ENCODE data around the gene TP53AIP1.

Gene TP53AIP1

DNA sequence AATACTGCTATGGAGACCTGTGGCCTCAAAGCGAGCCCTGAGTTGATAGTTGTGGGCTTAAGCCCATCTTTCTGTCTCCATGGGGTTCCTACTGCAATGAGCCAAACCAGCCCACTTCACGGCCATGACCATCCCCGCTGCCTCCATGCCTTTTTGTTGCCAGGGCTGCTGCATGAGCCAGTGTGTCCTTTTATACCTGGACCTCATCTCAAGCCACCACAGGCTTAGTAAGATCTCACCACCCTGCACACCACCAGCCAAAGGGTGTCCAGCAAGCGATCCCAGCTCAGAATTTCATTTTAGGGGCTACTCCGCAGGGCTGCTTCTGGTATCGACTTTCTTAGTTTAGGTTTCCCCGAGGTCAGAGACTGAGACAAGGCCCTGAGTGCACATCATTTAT is 8.3 kb downstream of the TP53AIP1 start:
- TF ChIP-seq, protein P1, sequence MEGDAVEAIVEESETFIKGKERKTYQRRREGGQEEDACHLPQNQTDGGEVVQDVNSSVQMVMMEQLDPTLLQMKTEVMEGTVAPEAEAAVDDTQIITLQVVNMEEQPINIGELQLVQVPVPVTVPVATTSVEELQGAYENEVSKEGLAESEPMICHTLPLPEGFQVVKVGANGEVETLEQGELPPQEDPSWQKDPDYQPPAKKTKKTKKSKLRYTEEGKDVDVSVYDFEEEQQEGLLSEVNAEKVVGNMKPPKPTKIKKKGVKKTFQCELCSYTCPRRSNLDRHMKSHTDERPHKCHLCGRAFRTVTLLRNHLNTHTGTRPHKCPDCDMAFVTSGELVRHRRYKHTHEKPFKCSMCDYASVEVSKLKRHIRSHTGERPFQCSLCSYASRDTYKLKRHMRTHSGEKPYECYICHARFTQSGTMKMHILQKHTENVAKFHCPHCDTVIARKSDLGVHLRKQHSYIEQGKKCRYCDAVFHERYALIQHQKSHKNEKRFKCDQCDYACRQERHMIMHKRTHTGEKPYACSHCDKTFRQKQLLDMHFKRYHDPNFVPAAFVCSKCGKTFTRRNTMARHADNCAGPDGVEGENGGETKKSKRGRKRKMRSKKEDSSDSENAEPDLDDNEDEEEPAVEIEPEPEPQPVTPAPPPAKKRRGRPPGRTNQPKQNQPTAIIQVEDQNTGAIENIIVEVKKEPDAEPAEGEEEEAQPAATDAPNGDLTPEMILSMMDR (IDR thresholded peaks at IDR 0.05; ENCODE audit: insufficient read depth, low read depth, low read length, missing control alignments), result no peak
- H3K4me3 ChIP-seq (ENCODE audit: low read length), result no peak overlapping the region

DNA sequence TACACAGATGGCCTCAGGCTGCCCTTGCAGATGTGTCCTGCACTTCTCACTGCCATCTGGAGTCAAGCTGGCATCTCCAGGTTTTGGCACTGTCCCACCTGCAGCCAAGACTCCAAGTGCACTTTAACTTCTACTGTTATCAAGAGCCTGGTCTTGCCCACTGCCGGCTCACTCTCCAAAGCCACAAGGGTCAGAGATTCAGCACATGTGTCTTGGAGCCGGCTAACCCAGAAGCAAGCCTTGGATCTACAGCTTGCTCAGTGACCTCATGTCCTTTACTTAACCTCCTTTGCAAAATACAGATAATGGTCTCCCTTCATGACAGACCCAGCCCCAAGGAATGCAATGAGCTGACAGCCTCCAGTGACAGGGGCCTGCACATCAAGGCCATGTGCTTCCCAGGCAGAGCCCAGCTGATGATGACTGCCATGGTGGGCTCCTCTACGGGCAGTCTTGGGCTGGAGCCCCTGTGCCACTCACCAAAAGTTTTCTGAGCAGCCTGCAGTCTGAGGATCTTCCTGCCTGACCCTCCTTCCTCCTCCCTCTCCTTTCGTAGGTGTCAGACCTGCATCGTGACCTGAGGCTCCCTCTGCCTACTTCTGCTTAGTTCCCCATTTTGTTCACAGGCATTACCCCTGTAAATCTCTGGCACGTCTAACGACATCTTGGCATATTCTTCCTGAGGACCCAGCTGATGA is 9.0 kb downstream of the TP53AIP1 start:
- DNase-seq (ENCODE audit: low read depth), result no peak
- TF ChIP-seq, protein P1 (IDR thresholded peaks at IDR 0.05; ENCODE audit: insufficient read depth, low read depth, low read length, missing control alignments), result no peak
- H3K4me3 ChIP-seq (ENCODE audit: low read length), result no peak overlapping the region

More for the DNA sequence above, 8.3 kb downstream of the TP53AIP1 start:
- DNase-seq (ENCODE audit: low read depth), result no peak

DNA sequence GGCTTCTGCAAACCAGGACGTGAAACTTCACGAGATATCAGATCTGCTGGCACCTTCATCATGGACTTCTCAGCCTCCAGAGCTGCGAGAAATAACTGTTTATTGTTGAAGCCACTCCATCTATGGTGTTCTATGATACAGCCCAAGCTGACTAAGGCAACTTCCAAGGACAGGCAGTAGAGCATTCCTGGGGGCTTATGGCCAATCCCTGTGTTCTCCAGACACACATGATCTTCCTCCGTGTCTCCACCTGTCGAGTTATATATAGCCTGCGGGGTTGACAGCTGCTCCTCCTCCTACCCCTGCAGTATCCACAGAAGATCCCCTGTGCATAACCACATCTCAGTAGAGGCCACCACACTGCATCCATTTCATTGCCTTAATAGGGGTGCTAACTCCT is 11.0 kb downstream of the TP53AIP1 start:
- TF ChIP-seq, protein P1 (IDR thresholded peaks at IDR 0.05; ENCODE audit: insufficient read depth, low read depth, low read length, missing control alignments), result no peak
- H3K4me3 ChIP-seq (ENCODE audit: low read length), result no peak overlapping the region
- DNase-seq (ENCODE audit: low read depth), result no peak

DNA sequence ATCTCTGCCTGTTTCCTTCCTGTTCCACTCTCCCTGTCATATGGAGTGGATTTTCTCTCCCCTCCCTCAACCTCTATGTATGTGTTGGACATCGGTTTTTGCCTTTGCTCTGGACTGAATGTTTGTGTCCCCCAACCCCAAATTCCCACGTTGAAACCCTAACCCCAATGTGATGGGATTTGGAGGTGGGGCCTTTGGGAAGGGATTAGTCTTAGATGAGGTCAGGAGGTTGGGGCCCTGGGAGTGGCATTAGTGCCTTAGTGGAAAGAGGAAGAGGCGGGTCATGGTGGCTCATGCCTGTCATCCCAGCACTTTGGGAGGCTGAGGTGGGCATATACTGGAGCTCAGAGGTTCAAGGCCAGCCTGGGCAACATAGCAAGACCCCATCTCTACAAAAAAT is 11.6 kb downstream of the TP53AIP1 start:
- TF ChIP-seq, protein P1 (IDR thresholded peaks at IDR 0.05; ENCODE audit: insufficient read depth, low read depth, low read length, missing control alignments), result no peak
- no peak overlapping the region for H3K4me3 ChIP-seq (ENCODE audit: low read length)
- no peak for DNase-seq (ENCODE audit: low read depth)

DNA sequence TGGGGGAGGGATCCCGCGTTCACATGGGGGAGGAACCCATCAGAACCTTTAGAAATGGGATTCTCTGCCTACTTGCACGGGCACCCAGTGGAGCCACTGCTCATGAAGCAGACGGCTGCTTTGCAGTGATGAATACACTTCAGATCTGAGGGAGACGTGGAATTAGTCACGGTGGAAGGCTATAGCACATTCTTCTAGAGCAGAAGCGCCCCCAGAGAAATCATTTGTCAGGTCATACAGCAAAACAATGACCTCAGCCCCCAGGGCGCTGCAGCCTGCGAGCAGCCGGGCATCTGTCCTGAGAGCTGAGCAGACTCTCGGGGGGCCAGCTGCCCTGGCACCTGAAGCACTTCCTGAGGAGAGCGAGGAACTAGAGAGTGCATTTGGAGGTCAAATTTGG is 12.7 kb downstream of the TP53AIP1 start:
- TF ChIP-seq, protein P1 (IDR thresholded peaks at IDR 0.05; ENCODE audit: insufficient read depth, low read depth, low read length, missing control alignments), result no peak
- no peak for DNase-seq (ENCODE audit: low read depth)
- H3K4me3 ChIP-seq (ENCODE audit: low read length), result no peak overlapping the region

DNA sequence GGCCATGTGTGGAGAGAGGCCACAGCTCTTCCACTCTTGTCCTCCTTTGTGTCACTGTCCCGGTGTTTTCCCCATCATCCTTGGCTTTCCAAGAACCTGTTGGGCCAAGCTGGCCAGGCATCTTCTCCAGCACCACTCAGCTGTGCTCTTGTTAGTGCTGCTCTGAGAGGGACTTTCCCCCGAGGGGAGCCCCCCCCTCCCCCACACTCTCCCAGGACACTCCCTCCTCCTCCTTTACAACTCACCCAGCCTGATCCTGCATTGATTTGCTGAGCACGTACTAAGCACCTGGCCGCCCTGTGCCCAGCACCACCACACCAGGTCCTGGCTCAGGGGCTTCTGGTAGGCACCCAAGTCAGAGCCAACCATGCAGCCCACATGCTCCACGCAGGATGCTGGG is 13.2 kb downstream of the TP53AIP1 start:
- TF ChIP-seq, protein P1 (IDR thresholded peaks at IDR 0.05; ENCODE audit: insufficient read depth, low read depth, low read length, missing control alignments), result no peak
- DNase-seq (ENCODE audit: low read depth), result no peak
- H3K4me3 ChIP-seq (ENCODE audit: low read length), result no peak overlapping the region

DNA sequence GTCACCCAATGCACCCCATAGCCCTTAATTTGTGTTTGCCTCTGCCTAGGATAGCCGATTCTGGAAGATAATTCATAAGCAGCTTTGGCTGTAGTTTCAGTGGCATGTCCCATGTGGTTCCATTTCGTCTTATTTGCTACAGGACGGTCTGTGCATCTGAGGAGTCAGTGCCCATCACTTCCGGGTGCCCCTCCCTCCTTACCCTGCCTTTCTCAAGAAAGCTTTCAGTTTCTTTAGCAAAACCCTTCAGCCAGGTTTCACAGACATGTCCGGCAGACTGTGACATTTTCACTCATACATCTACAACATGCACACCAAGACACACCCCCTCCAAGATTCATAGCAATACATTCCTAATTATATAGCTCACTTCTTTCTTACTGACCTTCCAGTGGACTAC is 14.3 kb downstream of the TP53AIP1 start:
- DNase-seq (ENCODE audit: low read depth), result no peak
- H3K4me3 ChIP-seq (ENCODE audit: low read length), result no peak overlapping the region
- TF ChIP-seq, protein P1 (IDR thresholded peaks at IDR 0.05; ENCODE audit: insufficient read depth, low read depth, low read length, missing control alignments), result no peak
